K562 (cell line): ENCODE measurements around the gene LSM8. TPM values are rescaled to one million over a fixed set of nuclear protein-coding genes. Genes with fewer than 3 reads are reported as not detected.
A peak's percentile ranks its signal among the peaks of the same experiment; 100 is the strongest.

Experiments
- ATF7 ChIP-seq: fragments of 450-650 bp; IDR thresholded peaks from 2 replicates; pipeline ENCODE4 v1.7.1; 2014; ENCODE audit warnings: mild to moderate bottlenecking, moderate library complexity
- BMI1 ChIP-seq: fragments of 150-350 bp; IDR thresholded peaks from 2 replicates; pipeline ENCODE4 v1.6.1; 2014; ENCODE audit warnings: low read length
- CBFA2T3 ChIP-seq: fragments of 450-650 bp; IDR thresholded peaks from 2 replicates; pipeline ENCODE4 v1.6.1; 2017
- COPS2 ChIP-seq: fragments of 450-650 bp; conservative IDR thresholded peaks from 2 replicates; pipeline ENCODE4 v1.6.1; 2016; ENCODE audit warnings: mild to moderate bottlenecking, moderate library complexity
- FOXP1 ChIP-seq: sonication (generic); formaldehyde crosslinking; IDR thresholded peaks from 2 replicates; pipeline ENCODE4 v1.8.0; 2022; ENCODE audit warnings: mild to moderate bottlenecking, missing genetic modification reagents
- GABPA ChIP-seq: fragments of 200-800 bp; sonication (Bioruptor generic); conservative IDR thresholded peaks from 2 replicates; pipeline ENCODE4 v1.6.1; 2016; ENCODE audit warnings: low read depth, missing genetic modification characterization, missing compliant biosample characterization
- GATAD2A ChIP-seq: fragments of 450-650 bp; IDR thresholded peaks from 2 replicates; pipeline ENCODE4 v1.6.1; 2017
- HNRNPL ChIP-seq: fragments of 200-400 bp; formaldehyde crosslinking; IDR thresholded peaks from 2 replicates; pipeline ENCODE4 v1.6.1; 2017; ENCODE audit warnings: low read depth, mild to moderate bottlenecking, low read length
- LEF1 ChIP-seq: fragments of 450-650 bp; IDR thresholded peaks from 2 replicates; pipeline ENCODE4 v1.6.1; 2016; ENCODE audit warnings: mild to moderate bottlenecking
- MEIS2 ChIP-seq: fragments of 450-650 bp; IDR thresholded peaks from 2 replicates; pipeline ENCODE4 v1.6.1; 2014; ENCODE audit warnings: mild to moderate bottlenecking; ENCODE audit not compliant: partially characterized antibody
- POLR2H ChIP-seq: IDR thresholded peaks from 2 replicates; pipeline ENCODE4 v1.6.1; 2016; ENCODE audit warnings: missing genetic modification characterization, low read depth, mild to moderate bottlenecking, control low read depth, missing compliant biosample characterization, moderate library complexity
- TCF3 ChIP-seq: sonication (generic); formaldehyde crosslinking; IDR thresholded peaks from 2 replicates; pipeline ENCODE4 v1.4.0; 2020; ENCODE audit warnings: mild to moderate bottlenecking, missing genetic modification reagents
- ZNF197 ChIP-seq: fragments of 200-800 bp; sonication (Bioruptor generic); IDR thresholded peaks from 2 replicates; pipeline ENCODE4 v1.6.1; 2016; ENCODE audit warnings: low read depth, missing genetic modification characterization, missing compliant biosample characterization
- ZNF589 ChIP-seq: fragments of 200-800 bp; sonication (Bioruptor generic); IDR thresholded peaks from 2 replicates; pipeline ENCODE4 v1.6.1; 2016; ENCODE audit warnings: low read depth, missing genetic modification characterization, missing compliant biosample characterization
- ZNF592 ChIP-seq: fragments of 450-650 bp; IDR thresholded peaks from 2 replicates; pipeline ENCODE4 v1.6.1; 2017; ENCODE audit warnings: antibody characterized with exemption, mild to moderate bottlenecking
- ZNF644 ChIP-seq: fragments of 200-800 bp; sonication (Bioruptor generic); IDR thresholded peaks from 2 replicates; pipeline ENCODE4 v1.6.1; 2016; ENCODE audit warnings: low read depth, missing genetic modification characterization, missing compliant biosample characterization
- polyA plus RNA-seq, 8 experiments: library from polyadenylated mRNA; depleted of rRNA in 4 of 8; stranded (reverse) in 5 of 8; unstranded in 3 of 8; fragments of >200 nt; fragmentation: Nextera tagmentation in 2 of 8; fragmentation: Illumina TruSeq in 1 of 8; extraction: Ambion mirVana in 2 of 8; extraction: Trizol in 1 of 8; gene quantifications; 2 replicates each; pipeline versions ENCODE4 v1.2.1 to v1.2.3, GENCODE V29; 2011 to 2014; ENCODE audit warnings: inconsistent platforms in 1 of 8, missing spikeins in 1 of 8
- total RNA-seq, 7 experiments: library from RNA; depleted of rRNA in 6 of 7; stranded (reverse); fragments of >200 nt in 6 of 7; fragmentation: Illumina TruSeq in 2 of 7; extraction: Trizol in 2 of 7; gene quantifications; 2 replicates each; pipeline versions ENCODE4 v1.2.1 to v1.2.3, GENCODE V29; 2011 to 2021; ENCODE audit warnings: low replicate concordance in 1 of 7
- TF ChIP-seq, protein P1 (sequence below): sonication (generic); formaldehyde crosslinking; IDR thresholded peaks from 2 replicates; pipeline ENCODE4 v1.8.0; 2022; ENCODE audit warnings: mild to moderate bottlenecking, missing genetic modification reagents
- TF ChIP-seq, protein P2 (sequence below): sonication (generic); formaldehyde crosslinking; IDR thresholded peaks from 2 replicates; pipeline ENCODE4 v1.8.1; 2023; ENCODE audit warnings: mild to moderate bottlenecking, missing genetic modification reagents
- TF ChIP-seq, protein P3 (sequence below): fragments of 450-650 bp; IDR thresholded peaks from 2 replicates; pipeline ENCODE4 v1.7.0; 2016; ENCODE audit warnings: borderline replicate concordance

Gene LSM8
- total and polyA plus RNA-seq, 9 of the 15 experiments (the other 6 are each of a cell fraction or from before 2014, with no cell fraction given), result 81.5 to 340 (median 180) TPM

DNA sequence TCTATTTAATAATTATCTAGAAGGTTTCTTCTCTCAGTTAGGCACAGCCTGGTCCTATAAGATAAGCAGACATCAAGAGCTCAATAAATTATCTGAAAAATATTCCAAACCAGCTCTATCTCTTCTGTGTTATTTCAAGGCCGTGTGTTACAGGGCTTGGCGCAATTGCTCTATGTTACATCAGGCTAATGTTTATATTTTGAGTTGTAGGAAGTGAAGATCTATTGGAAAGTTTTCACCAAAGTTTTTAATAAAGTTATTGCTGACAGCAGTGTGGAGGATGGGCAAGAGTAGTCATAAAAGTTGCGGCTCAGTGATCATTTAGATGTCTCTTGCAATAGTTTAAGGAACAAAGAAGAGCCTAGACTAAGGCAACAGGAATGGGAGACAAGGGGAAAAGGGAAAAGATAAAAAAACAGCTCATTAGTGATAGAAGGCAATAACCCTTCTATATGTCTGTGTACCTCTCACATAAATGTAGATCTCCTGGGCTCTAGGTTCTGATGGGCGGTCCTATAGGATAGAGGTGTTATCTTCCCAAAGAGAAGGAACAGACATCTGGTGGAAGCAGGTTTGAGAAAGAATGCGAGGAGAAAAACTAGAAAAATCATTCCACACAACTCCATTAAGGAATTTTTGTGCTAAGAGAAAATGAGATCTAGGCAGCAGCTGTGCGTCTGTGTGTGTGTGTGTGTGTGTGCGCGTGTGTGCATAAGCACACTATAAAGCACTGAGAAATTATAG is 34.6 kb downstream of the LSM8 start (continued):
- no peak for TF ChIP-seq GATAD2A
- TF ChIP-seq COPS2, result no peak
- TF ChIP-seq ZNF644 (tag), result peak; percentile 73; the same call in 1 of the 2 replicates
- TF ChIP-seq, protein P1, sequence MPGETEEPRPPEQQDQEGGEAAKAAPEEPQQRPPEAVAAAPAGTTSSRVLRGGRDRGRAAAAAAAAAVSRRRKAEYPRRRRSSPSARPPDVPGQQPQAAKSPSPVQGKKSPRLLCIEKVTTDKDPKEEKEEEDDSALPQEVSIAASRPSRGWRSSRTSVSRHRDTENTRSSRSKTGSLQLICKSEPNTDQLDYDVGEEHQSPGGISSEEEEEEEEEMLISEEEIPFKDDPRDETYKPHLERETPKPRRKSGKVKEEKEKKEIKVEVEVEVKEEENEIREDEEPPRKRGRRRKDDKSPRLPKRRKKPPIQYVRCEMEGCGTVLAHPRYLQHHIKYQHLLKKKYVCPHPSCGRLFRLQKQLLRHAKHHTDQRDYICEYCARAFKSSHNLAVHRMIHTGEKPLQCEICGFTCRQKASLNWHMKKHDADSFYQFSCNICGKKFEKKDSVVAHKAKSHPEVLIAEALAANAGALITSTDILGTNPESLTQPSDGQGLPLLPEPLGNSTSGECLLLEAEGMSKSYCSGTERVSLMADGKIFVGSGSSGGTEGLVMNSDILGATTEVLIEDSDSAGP, result no peak
- no peak for TF ChIP-seq BMI1
- TF ChIP-seq GABPA (tag), result peak; percentile 32; the same call in 1 of the 2 replicates
- TF ChIP-seq TCF3 (CRISPR knock-in tag), result peak; percentile 67
- TF ChIP-seq CBFA2T3, result 0 out of 2 replicates have a peak, but pooled peaks have one; percentile 12
- TF ChIP-seq ZNF589 (CRISPR knock-in tag), result peak; percentile 77
- no peak for TF ChIP-seq FOXP1 (CRISPR knock-in tag)
- peak; percentile 66; the same call in 1 of the 2 replicates for TF ChIP-seq LEF1
- TF ChIP-seq ZNF592, result no peak
- TF ChIP-seq, protein P2, sequence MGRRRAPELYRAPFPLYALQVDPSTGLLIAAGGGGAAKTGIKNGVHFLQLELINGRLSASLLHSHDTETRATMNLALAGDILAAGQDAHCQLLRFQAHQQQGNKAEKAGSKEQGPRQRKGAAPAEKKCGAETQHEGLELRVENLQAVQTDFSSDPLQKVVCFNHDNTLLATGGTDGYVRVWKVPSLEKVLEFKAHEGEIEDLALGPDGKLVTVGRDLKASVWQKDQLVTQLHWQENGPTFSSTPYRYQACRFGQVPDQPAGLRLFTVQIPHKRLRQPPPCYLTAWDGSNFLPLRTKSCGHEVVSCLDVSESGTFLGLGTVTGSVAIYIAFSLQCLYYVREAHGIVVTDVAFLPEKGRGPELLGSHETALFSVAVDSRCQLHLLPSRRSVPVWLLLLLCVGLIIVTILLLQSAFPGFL (CRISPR knock-in tag), result no peak
- peak; percentile 84 for TF ChIP-seq MEIS2
- peak; percentile 55 for TF ChIP-seq POLR2H (tag)
- TF ChIP-seq, protein P3, sequence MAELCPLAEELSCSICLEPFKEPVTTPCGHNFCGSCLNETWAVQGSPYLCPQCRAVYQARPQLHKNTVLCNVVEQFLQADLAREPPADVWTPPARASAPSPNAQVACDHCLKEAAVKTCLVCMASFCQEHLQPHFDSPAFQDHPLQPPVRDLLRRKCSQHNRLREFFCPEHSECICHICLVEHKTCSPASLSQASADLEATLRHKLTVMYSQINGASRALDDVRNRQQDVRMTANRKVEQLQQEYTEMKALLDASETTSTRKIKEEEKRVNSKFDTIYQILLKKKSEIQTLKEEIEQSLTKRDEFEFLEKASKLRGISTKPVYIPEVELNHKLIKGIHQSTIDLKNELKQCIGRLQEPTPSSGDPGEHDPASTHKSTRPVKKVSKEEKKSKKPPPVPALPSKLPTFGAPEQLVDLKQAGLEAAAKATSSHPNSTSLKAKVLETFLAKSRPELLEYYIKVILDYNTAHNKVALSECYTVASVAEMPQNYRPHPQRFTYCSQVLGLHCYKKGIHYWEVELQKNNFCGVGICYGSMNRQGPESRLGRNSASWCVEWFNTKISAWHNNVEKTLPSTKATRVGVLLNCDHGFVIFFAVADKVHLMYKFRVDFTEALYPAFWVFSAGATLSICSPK, result no peak
- no peak for TF ChIP-seq ZNF197 (CRISPR knock-in tag)
- no peak for TF ChIP-seq HNRNPL
- peak; percentile 71 for TF ChIP-seq ATF7
